WERI-Rb-1 (cell line): ENCODE measurements around the gene TFDP1.
"Not testable (repeated sequence)": the region's sequence is repeated elsewhere in the genome, so short reads cannot be mapped to it uniquely, and the experiment has no call there.

ENCODE experiments used
- DNase-seq: peaks from one replicate; pipeline ENCODE4 v3.0.0-alpha.2; 2020
- H3K27ac ChIP-seq: fragments of 250-450 bp; sonication (Bioruptor Pico); 2 replicates; pipeline ENCODE4 v1.5.1; 2020; ENCODE audit warnings: mild to moderate bottlenecking, moderate library complexity
- H3K27me3 ChIP-seq: fragments of 250-450 bp; sonication (Bioruptor Pico); 2 replicates; pipeline ENCODE4 v1.5.1; 2021; ENCODE audit warnings: mild to moderate bottlenecking, low read depth, moderate library complexity; ENCODE audit not compliant: insufficient read depth, severe bottlenecking
- H3K36me3 ChIP-seq: fragments of 250-450 bp; sonication (Bioruptor Pico); 2 replicates; pipeline ENCODE4 v1.5.1; 2020; ENCODE audit warnings: mild to moderate bottlenecking, moderate library complexity
- H3K4me3 ChIP-seq: 2 replicates; pipeline ENCODE4 v1.5.1; 2011; ENCODE audit warnings: low read depth, mild to moderate bottlenecking, control low read depth, low read length
- H3K9me3 ChIP-seq: fragments of 250-450 bp; sonication (Bioruptor Pico); 2 replicates; pipeline ENCODE4 v1.5.1; 2021; ENCODE audit warnings: mild to moderate bottlenecking, moderate library complexity; ENCODE audit not compliant: severe bottlenecking
- CTCF ChIP-seq: IDR thresholded peaks from 2 replicates; pipeline ENCODE4 v1.5.1; 2011; ENCODE audit warnings: low read depth, mild to moderate bottlenecking, control low read depth, inconsistent platforms, low read length

Gene TFDP1

GRCh38 chr13:113621046-113621445 lies 36.5 kb downstream of the TFDP1 start:
- Histone ChIP-seq H3K4me3 (no peak overlapping the region), H3K27me3 (no peaks in the 10 kb centered on the region), H3K36me3 (peaks cover 74% of the 10 kb centered on the region), H3K9me3 (peaks cover 8% of the 10 kb centered on the region), H3K27ac (no peak overlapping the region)
- no peak for DNase-seq
- TF ChIP-seq CTCF = no peak

GRCh38 chr13:113621498-113621897 lies 36.9 kb downstream of the TFDP1 start:
- peak; percentile 79 for TF ChIP-seq CTCF
- peak; percentile 88 for DNase-seq
- peaks cover 74% of the 10 kb centered on the region for H3K36me3 ChIP-seq
- not testable (repeated sequence) for H3K9me3 ChIP-seq, H3K27me3 ChIP-seq, H3K27ac ChIP-seq, H3K4me3 ChIP-seq

- H3K4me3 ChIP-seq, H3K27me3 ChIP-seq, H3K9me3 ChIP-seq, H3K27ac ChIP-seq, DNase-seq: not testable (repeated sequence)
- H3K36me3 ChIP-seq = peaks cover 74% of the 10 kb centered on the region
These were observed 37.5 kb downstream of the TFDP1 start for GRCh38 chr13:113621986-113622550.

GRCh38 chr13:113622791-113623490 lies 38.4 kb downstream of the TFDP1 start:
- no peak overlapping the region for H3K4me3 ChIP-seq
- peaks cover 8% of the 10 kb centered on the region for H3K9me3 ChIP-seq
- peaks cover 77% of the 10 kb centered on the region for H3K36me3 ChIP-seq
- DNase-seq = no peak
- H3K27me3 ChIP-seq = no peaks in the 10 kb centered on the region
- no peak overlapping the region for H3K27ac ChIP-seq
- TF ChIP-seq CTCF = no peak

GRCh38 chr13:113623491-113624234 lies 39.1 kb downstream of the TFDP1 start:
- H3K36me3 ChIP-seq = peaks cover 77% of the 10 kb centered on the region
- no peak overlapping the region for H3K4me3 ChIP-seq
- H3K27me3 ChIP-seq = no peaks in the 10 kb centered on the region
- no peak for TF ChIP-seq CTCF
- H3K27ac ChIP-seq = no peak overlapping the region
- peaks cover 8% of the 10 kb centered on the region for H3K9me3 ChIP-seq
- no peak for DNase-seq

GRCh38 chr13:113624235-113624587 lies 39.7 kb downstream of the TFDP1 start:
- Histone ChIP-seq H3K4me3 (no peak overlapping the region), H3K27ac (no peak overlapping the region), H3K27me3 (no peaks in the 10 kb centered on the region), H3K36me3 (peaks cover 78% of the 10 kb centered on the region), H3K9me3 (peaks cover 8% of the 10 kb centered on the region)
- no peak for TF ChIP-seq CTCF
- DNase-seq = no peak

GRCh38 chr13:113624640-113625304 lies 40.2 kb downstream of the TFDP1 start:
- not testable (repeated sequence) for H3K27me3 ChIP-seq, H3K9me3 ChIP-seq, DNase-seq, H3K27ac ChIP-seq, H3K4me3 ChIP-seq
- H3K36me3 ChIP-seq = peaks cover 80% of the 10 kb centered on the region
